ENCODE data around the gene FGD5. TPM values are rescaled to one million over a fixed set of nuclear protein-coding genes. Genes with fewer than 3 reads are reported as not detected.

FGD5 gene
- total and polyA plus RNA-seq, 4 donors: 12.0 to 21.9 (median 13.2) TPM

- DNase-seq (ENCODE audit: low read depth in 4 of 6, low spot score in 6 of 6): no peak
- no peaks in the 10 kb centered on the region for H3K27me3 ChIP-seq (ENCODE audit: control insufficient read depth, insufficient read depth, low read length)
- WGBS (ENCODE audit: insufficient coverage): 79% methylated on average over 6 of the region's 11 CpGs
- H3K9me3 ChIP-seq (ENCODE audit: control insufficient read depth, insufficient read depth, low read length): peaks cover 1% of the 10 kb centered on the region
- H3K4me1 ChIP-seq (ENCODE audit: control insufficient read depth, insufficient read depth, low read length): peaks cover 5% of the 10 kb centered on the region
- no peak overlapping the region for H3K27ac ChIP-seq (ENCODE audit: low read depth, low read length)
- H3K36me3 ChIP-seq (ENCODE audit: control insufficient read depth, insufficient read depth, low read length): no peaks in the 10 kb centered on the region
- no peak overlapping the region for H3K4me3 ChIP-seq (ENCODE audit: low read depth, low read length)
Observed at GRCh38 chr3:14906355-14906971, 87.7 kb downstream of the FGD5 start.

GRCh38 chr3:14907043-14907966 lies 88.5 kb downstream of the FGD5 start:
- Histone ChIP-seq H3K36me3 (ENCODE audit: control insufficient read depth, insufficient read depth, low read length) (no peaks in the 10 kb centered on the region), H3K27ac (ENCODE audit: low read depth, low read length) (no peak overlapping the region), H3K4me1 (ENCODE audit: control insufficient read depth, insufficient read depth, low read length) (peaks cover 5% of the 10 kb centered on the region), H3K9me3 (ENCODE audit: control insufficient read depth, insufficient read depth, low read length) (peaks cover 1% of the 10 kb centered on the region), H3K27me3 (ENCODE audit: control insufficient read depth, insufficient read depth, low read length) (no peaks in the 10 kb centered on the region), H3K4me3 (ENCODE audit: low read depth, low read length) (no peak overlapping the region)
- DNase-seq (ENCODE audit: low read depth in 4 of 6, low spot score in 6 of 6): peak in 1 of 6 donors; percentile 23
- WGBS (ENCODE audit: insufficient coverage): 77% methylated on average over 16 of the region's 18 CpGs

GRCh38 chr3:14909250-14909649 lies 90.5 kb downstream of the FGD5 start:
- no peak for DNase-seq (ENCODE audit: low read depth in 4 of 6, low spot score in 6 of 6)
- Histone ChIP-seq H3K36me3 (ENCODE audit: control insufficient read depth, insufficient read depth, low read length) (no peaks in the 10 kb centered on the region), H3K4me3 (ENCODE audit: low read depth, low read length) (no peak overlapping the region), H3K9me3 (ENCODE audit: control insufficient read depth, insufficient read depth, low read length) (peaks cover 1% of the 10 kb centered on the region), H3K27me3 (ENCODE audit: control insufficient read depth, insufficient read depth, low read length) (no peaks in the 10 kb centered on the region), H3K4me1 (ENCODE audit: control insufficient read depth, insufficient read depth, low read length) (peaks cover 5% of the 10 kb centered on the region), H3K27ac (ENCODE audit: low read depth, low read length) (no peak overlapping the region)
- 100% methylated on average over 1 of the region's 5 CpGs for WGBS (ENCODE audit: insufficient coverage)

DNA sequence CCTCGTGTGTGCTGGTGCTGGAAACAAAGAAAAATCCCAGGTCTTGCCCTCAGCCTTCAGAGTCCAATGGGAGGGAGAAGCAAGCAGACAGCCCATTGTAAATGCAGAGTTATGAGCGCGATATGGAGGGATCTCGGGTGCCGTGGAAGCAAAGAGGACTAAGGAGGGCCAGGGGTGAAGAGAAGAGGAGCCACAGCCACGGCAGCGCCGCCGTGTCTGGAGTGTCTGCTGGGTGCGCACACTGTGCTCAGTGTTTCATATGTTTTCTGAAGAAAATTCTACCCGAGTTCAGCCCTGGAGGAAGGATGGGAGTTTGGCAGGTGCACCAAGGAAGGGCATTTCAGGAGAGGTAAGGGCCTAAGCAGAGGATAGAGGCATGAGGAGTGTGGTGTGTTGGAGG lies 92.9 kb downstream of the FGD5 start:
- Histone ChIP-seq H3K27me3 (ENCODE audit: control insufficient read depth, insufficient read depth, low read length) (no peaks in the 10 kb centered on the region), H3K9me3 (ENCODE audit: control insufficient read depth, insufficient read depth, low read length) (no peaks in the 10 kb centered on the region), H3K4me1 (ENCODE audit: control insufficient read depth, insufficient read depth, low read length) (peaks cover 5% of the 10 kb centered on the region), H3K4me3 (ENCODE audit: low read depth, low read length) (no peak overlapping the region), H3K36me3 (ENCODE audit: control insufficient read depth, insufficient read depth, low read length) (no peaks in the 10 kb centered on the region), H3K27ac (ENCODE audit: low read depth, low read length) (no peak overlapping the region)
- no peak for DNase-seq (ENCODE audit: low read depth in 4 of 6, low spot score in 6 of 6)
- 84% methylated on average over 11 of the region's 11 CpGs for WGBS (ENCODE audit: insufficient coverage)

DNA sequence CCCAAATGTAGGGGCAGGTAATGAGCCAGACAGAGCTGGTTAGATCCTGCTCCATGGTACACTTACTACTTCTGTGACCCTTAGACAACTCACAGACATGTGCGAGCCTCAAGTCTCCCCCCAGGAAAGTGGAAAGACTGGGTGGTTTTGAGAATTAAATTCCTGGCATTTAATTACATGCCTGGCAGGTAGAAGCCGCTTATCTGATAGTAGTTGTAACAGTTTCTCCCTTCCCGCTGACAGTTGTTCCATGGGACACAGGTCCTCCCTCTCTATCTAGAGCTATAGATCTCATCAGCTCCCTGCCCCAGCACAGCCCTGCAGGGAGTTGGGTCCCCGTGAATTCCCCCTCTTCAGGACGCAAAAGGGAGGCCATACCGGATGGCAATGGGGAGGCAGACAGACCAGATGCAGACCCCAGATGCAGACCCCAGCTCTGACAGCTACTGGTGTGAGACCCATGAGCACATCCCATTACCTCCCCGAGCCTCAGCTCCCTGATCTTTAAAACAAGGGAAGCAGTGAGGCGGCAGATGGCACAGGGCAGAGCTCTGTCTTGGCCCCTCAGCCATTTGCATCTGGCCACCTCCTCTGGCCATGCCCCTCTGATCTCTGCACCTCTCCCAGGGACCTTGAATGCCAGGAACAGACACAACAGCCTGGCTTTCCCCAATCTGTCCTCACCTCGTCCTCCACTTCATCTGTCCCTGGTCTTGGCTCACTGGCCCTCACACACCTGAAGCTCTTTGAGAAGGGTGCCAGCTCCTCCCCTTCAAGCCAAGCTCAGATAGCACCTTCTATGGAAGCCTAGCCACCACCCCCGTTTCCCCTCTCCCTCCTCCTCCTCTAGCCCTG lies 94.5 kb downstream of the FGD5 start:
- no peaks in the 10 kb centered on the region for H3K36me3 ChIP-seq (ENCODE audit: control insufficient read depth, insufficient read depth, low read length)
- no peak overlapping the region for H3K4me3 ChIP-seq (ENCODE audit: low read depth, low read length)
- WGBS (ENCODE audit: insufficient coverage): 59% methylated on average over 7 of the region's 10 CpGs
- no peaks in the 10 kb centered on the region for H3K4me1 ChIP-seq (ENCODE audit: control insufficient read depth, insufficient read depth, low read length)
- no peaks in the 10 kb centered on the region for H3K9me3 ChIP-seq (ENCODE audit: control insufficient read depth, insufficient read depth, low read length)
- no peak overlapping the region for H3K27ac ChIP-seq (ENCODE audit: low read depth, low read length)
- no peaks in the 10 kb centered on the region for H3K27me3 ChIP-seq (ENCODE audit: control insufficient read depth, insufficient read depth, low read length)
- peak in 1 of 6 donors; percentile 13 for DNase-seq (ENCODE audit: low read depth in 4 of 6, low spot score in 6 of 6)

DNA sequence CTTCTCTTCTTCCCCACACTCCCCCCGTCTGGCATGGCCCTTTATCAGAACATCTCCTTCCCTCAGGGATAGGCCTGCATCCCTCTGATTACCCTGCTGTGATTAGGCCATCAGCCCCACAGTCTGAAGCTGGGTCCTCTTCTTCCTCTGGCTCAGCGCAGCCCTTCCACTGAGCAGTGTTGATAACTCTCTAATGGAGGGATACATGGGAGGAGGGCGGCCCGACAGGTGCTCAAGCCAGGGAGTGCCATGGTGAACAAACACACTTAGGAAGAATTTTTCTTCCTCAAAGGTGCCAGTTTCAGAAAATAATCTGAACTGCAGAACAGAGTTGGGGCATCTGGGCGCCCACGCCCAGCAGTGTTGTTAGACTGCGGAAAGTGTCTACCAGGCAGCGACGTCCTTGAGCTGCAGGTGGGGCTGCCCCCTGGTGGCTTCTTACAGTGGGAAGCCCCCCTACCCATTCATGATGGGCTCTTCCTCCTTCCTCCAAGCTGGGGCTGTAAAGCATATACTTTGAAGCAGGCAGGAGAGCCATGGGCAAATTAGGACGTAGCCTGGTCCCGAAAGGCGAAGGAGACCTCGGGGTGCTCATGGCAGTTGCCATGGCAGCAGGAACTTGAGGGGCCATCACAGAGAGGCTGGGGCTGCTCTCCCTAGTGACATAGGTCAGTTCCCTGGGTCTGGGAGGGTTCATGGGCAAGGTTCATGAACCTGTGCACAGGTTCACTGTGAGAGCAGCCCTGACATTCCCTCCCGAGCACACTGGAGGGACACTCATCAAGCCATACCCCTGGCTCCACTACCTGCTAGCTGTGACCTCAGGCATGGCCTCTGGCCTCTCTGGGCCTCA lies 95.4 kb downstream of the FGD5 start:
- Histone ChIP-seq H3K9me3 (ENCODE audit: control insufficient read depth, insufficient read depth, low read length) (no peaks in the 10 kb centered on the region), H3K36me3 (ENCODE audit: control insufficient read depth, insufficient read depth, low read length) (no peaks in the 10 kb centered on the region), H3K4me3 (ENCODE audit: low read depth, low read length) (no peak overlapping the region), H3K27ac (ENCODE audit: low read depth, low read length) (no peak overlapping the region), H3K27me3 (ENCODE audit: control insufficient read depth, insufficient read depth, low read length) (no peaks in the 10 kb centered on the region), H3K4me1 (ENCODE audit: control insufficient read depth, insufficient read depth, low read length) (no peaks in the 10 kb centered on the region)
- peak in 1 of 6 donors; percentile 54 for DNase-seq (ENCODE audit: low read depth in 4 of 6, low spot score in 6 of 6)
- 71% methylated on average over 14 of the region's 14 CpGs for WGBS (ENCODE audit: insufficient coverage)

DNA sequence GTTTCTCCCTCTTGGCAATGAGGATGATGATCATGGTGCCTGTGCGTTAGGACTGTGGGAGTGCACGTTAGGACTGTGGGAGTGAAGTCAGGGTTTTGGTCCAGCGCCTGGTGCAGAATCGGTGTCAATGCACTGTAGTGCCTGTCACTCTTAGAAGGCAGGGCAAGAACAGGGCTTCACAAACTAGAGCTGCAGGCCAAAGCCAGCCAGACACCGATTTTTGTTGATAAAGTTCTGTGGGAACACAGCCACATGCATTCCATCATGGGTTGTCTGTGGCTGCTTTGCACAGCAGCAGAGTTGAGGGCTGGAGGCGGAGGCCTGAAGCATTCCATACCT lies 96.0 kb downstream of the FGD5 start:
- Histone ChIP-seq H3K27me3 (ENCODE audit: control insufficient read depth, insufficient read depth, low read length) (no peaks in the 10 kb centered on the region), H3K27ac (ENCODE audit: low read depth, low read length) (no peak overlapping the region), H3K4me3 (ENCODE audit: low read depth, low read length) (no peak overlapping the region), H3K36me3 (ENCODE audit: control insufficient read depth, insufficient read depth, low read length) (no peaks in the 10 kb centered on the region), H3K9me3 (ENCODE audit: control insufficient read depth, insufficient read depth, low read length) (no peaks in the 10 kb centered on the region), H3K4me1 (ENCODE audit: control insufficient read depth, insufficient read depth, low read length) (no peaks in the 10 kb centered on the region)
- DNase-seq (ENCODE audit: low read depth in 4 of 6, low spot score in 6 of 6): no peak
- 92% methylated on average over 5 of the region's 6 CpGs for WGBS (ENCODE audit: insufficient coverage)

- H3K36me3 ChIP-seq (ENCODE audit: control insufficient read depth, insufficient read depth, low read length): no peaks in the 10 kb centered on the region
- no peak overlapping the region for H3K27ac ChIP-seq (ENCODE audit: low read depth, low read length)
- no peaks in the 10 kb centered on the region for H3K27me3 ChIP-seq (ENCODE audit: control insufficient read depth, insufficient read depth, low read length)
- no peak overlapping the region for H3K4me3 ChIP-seq (ENCODE audit: low read depth, low read length)
- WGBS (ENCODE audit: insufficient coverage): 94% methylated on average over 2 of the region's 3 CpGs
- DNase-seq (ENCODE audit: low read depth in 4 of 6, low spot score in 6 of 6): peak in 1 of 6 donors; percentile 29
- H3K9me3 ChIP-seq (ENCODE audit: control insufficient read depth, insufficient read depth, low read length): no peaks in the 10 kb centered on the region
- H3K4me1 ChIP-seq (ENCODE audit: control insufficient read depth, insufficient read depth, low read length): no peaks in the 10 kb centered on the region
Observed at GRCh38 chr3:14915636-14916222, 97.0 kb downstream of the FGD5 start.

All from spinal cord (tissue), 10 donors.